Measurements from ENCODE around the gene JARID2. TPM values are rescaled to one million over a fixed set of nuclear protein-coding genes. Genes with fewer than 3 reads are reported as not detected.
A peak's percentile ranks its signal among the peaks of the same experiment; 100 is the strongest.

Gene JARID2
- total and polyA plus RNA-seq, 2 of the 13 experiments (the other 11 are each of a cell fraction or from before 2014, with no cell fraction given): 7.5 to 10.3 TPM

DNA sequence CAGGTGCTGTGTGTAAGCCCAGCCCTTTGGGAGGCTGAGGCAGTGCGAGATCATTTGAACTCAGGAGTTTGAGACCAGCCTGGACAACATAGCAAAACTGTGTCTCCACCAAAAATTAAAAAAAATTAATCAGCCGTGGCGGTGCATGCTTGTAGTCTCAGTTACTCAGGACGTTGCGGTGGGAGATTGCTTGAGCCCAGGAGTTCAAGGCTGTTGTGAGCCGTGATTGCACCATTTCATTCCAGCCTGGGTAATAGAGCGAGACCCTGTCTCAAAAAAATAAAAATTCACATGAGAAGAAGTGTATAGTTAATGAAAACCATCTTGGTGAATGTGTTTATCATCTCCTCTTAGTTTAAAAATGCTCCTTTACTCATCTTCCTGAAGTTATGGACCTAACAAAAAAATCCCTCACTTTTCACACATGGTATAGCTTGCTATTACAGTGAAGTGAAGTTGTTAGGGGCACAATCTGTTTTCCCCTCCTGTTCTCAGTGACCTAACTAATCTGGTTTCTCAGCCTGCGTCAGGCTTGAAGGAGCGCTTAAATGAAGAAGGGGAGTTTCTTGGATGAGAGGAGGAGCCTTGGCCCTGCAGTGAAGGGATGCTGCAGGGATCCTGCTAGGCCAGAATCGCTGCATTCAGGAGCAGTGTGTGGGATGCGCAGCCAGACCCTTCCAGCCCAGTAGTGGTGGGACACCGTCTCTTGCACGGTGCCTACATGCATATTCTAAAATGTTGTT, 45.3 kb downstream of the JARID2 start:
- no peak for FAIRE-seq
- TF ChIP-seq DMAP1 (CRISPR knock-in tag; IDR thresholded peaks at IDR 0.05) (no peak), PAF1 (CRISPR knock-in tag; IDR thresholded peaks at IDR 0.05) (no peak)
- TF ChIP-seq, protein P1, sequence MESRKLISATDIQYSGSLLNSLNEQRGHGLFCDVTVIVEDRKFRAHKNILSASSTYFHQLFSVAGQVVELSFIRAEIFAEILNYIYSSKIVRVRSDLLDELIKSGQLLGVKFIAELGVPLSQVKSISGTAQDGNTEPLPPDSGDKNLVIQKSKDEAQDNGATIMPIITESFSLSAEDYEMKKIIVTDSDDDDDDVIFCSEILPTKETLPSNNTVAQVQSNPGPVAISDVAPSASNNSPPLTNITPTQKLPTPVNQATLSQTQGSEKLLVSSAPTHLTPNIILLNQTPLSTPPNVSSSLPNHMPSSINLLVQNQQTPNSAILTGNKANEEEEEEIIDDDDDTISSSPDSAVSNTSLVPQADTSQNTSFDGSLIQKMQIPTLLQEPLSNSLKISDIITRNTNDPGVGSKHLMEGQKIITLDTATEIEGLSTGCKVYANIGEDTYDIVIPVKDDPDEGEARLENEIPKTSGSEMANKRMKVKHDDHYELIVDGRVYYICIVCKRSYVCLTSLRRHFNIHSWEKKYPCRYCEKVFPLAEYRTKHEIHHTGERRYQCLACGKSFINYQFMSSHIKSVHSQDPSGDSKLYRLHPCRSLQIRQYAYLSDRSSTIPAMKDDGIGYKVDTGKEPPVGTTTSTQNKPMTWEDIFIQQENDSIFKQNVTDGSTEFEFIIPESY (CRISPR knock-in tag; IDR thresholded peaks at IDR 0.05): 0 out of 2 replicates have a peak, but pooled peaks have one; percentile 48
- no peaks in the 10 kb centered on the region for H3K36me3 ChIP-seq (replicated peaks in 1 of 2; ENCODE audit: control insufficient read depth in 1 of 2, insufficient read depth in 2 of 2, low read length in 2 of 2)
- H3K4me3 ChIP-seq (replicated peaks in 1 of 3; ENCODE audit: insufficient read depth in 1 of 3, low read depth in 2 of 3, low read length in 3 of 3): no peak overlapping the region
- peaks cover 50% of the 10 kb centered on the region for H3K79me2 ChIP-seq (ENCODE audit: insufficient read depth, low read length)
- no peak overlapping the region for H3K27ac ChIP-seq (ENCODE audit: extremely low read length, insufficient read depth, low read length)
- H4K20me1 ChIP-seq (ENCODE audit: insufficient read depth, low read length): peaks cover 12% of the 10 kb centered on the region; the same call in 1 of the 2 replicates
- ATAC-seq: no peak
- no peak overlapping the region for H2AFZ ChIP-seq (ENCODE audit: low read length)
- POLR2A ChIA-PET: no interaction called here
- BruUV-seq (replicated peaks): no TSS peak
- no peak for DNase-seq (ENCODE audit: low spot score)
- intact Hi-C loops (cut with micrococcal nuclease; ENCODE audit: unreplicated experiment): no loop called here
- H3K4me2 ChIP-seq (ENCODE audit: low read depth, low read length): no peak overlapping the region
- WGBS (ENCODE audit: low lambda C conversion rate): 88% methylated on average over 13 of the region's 13 CpGs
- in situ Hi-C loops (cut with HindIII; ENCODE audit: extremely low pct_ligation_motif_present, low pct_unique_long_range_greater_than_20kb): no loop called here
- H3K4me1 ChIP-seq (ENCODE audit: insufficient read depth, low read length): peaks cover 38% of the 10 kb centered on the region
- no peaks in the 10 kb centered on the region for H3K27me3 ChIP-seq (ENCODE audit: control insufficient read depth in 1 of 2, insufficient read depth in 2 of 2, low read length in 2 of 2)
- CTCF ChIA-PET (ENCODE audit: low intra/inter-chr PET ratio, low total read pairs): no interaction called here
- no peak overlapping the region for H3K9ac ChIP-seq (ENCODE audit: insufficient read depth, low read depth, low read length)
- no peaks in the 10 kb centered on the region for H3K9me3 ChIP-seq (ENCODE audit: low read length)

DNA sequence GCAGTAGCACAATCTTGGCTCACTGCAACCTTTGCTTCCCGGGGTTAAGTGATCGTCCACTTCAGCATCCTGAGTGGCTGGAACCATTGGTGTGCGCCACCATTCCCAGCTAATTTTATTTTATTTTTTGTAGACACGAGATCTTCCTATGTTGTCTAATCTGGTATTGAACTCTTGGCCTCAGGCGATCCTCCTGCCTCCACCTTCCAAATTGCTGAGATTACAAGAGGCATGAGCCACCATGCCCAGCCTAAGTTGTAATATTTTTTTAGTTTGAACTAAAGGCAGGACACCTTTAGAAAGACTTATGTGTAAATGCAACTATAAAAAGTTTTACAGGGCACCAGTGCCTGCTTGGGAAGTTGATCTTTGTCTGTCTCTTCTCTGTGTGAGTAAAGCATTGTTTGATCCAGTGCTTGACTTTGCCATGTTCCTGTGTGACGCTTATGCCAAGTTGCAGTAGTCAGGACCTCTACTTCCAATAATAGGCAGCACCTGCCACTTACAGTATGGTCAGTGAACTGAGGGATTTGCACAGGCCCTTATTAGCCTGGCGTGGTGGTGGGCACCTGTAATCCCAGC, 46.9 kb downstream of the JARID2 start:
- Histone ChIP-seq H2AFZ (ENCODE audit: low read length) (no peak overlapping the region), H4K20me1 (ENCODE audit: insufficient read depth, low read length) (peaks cover 12% of the 10 kb centered on the region; the same call in 1 of the 2 replicates), H3K4me1 (ENCODE audit: insufficient read depth, low read length) (peaks cover 38% of the 10 kb centered on the region), H3K9me3 (ENCODE audit: low read length) (no peaks in the 10 kb centered on the region), H3K79me2 (ENCODE audit: insufficient read depth, low read length) (peaks cover 57% of the 10 kb centered on the region), H3K4me3 (replicated peaks in 1 of 3; ENCODE audit: insufficient read depth in 1 of 3, low read depth in 2 of 3, low read length in 3 of 3) (no peak overlapping the region), H3K4me2 (ENCODE audit: low read depth, low read length) (no peak overlapping the region), H3K27me3 (ENCODE audit: control insufficient read depth in 1 of 2, insufficient read depth in 2 of 2, low read length in 2 of 2) (no peaks in the 10 kb centered on the region), H3K9ac (ENCODE audit: insufficient read depth, low read depth, low read length) (no peak overlapping the region), H3K36me3 (replicated peaks in 1 of 2; ENCODE audit: control insufficient read depth in 1 of 2, insufficient read depth in 2 of 2, low read length in 2 of 2) (no peaks in the 10 kb centered on the region), H3K27ac (ENCODE audit: extremely low read length, insufficient read depth, low read length) (no peak overlapping the region)
- FAIRE-seq (no peak), DNase-seq (ENCODE audit: low spot score) (no peak), ATAC-seq (no peak)
- POLR2A ChIA-PET: no interaction called here
- intact Hi-C loops (cut with micrococcal nuclease; ENCODE audit: unreplicated experiment): no loop called here
- in situ Hi-C loops (cut with HindIII; ENCODE audit: extremely low pct_ligation_motif_present, low pct_unique_long_range_greater_than_20kb): no loop called here
- 97% methylated on average over 7 of the region's 7 CpGs for WGBS (ENCODE audit: low lambda C conversion rate)
- no TSS peak for BruUV-seq (replicated peaks)
- CTCF ChIA-PET (ENCODE audit: low intra/inter-chr PET ratio, low total read pairs): no interaction called here
- TF ChIP-seq JUND (CRISPR knock-in tag; IDR thresholded peaks at IDR 0.05): no peak
- no peak for TF ChIP-seq ZNF20 (CRISPR knock-in tag; IDR thresholded peaks at IDR 0.05)
- TF ChIP-seq ZNF253 (CRISPR knock-in tag; IDR thresholded peaks at IDR 0.05; ENCODE audit: borderline replicate concordance): no peak
- TF ChIP-seq ZNF501 (CRISPR knock-in tag; IDR thresholded peaks at IDR 0.05): no peak
- no peak for TF ChIP-seq ARNTL (CRISPR knock-in tag; IDR thresholded peaks at IDR 0.05)
- no peak for TF ChIP-seq ZBTB42 (CRISPR knock-in tag; IDR thresholded peaks at IDR 0.05)
- TF ChIP-seq, protein P2, sequence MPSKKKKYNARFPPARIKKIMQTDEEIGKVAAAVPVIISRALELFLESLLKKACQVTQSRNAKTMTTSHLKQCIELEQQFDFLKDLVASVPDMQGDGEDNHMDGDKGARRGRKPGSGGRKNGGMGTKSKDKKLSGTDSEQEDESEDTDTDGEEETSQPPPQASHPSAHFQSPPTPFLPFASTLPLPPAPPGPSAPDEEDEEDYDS (CRISPR knock-in tag; IDR thresholded peaks at IDR 0.05): no peak
- no peak for TF ChIP-seq ZFYVE20 (CRISPR knock-in tag; IDR thresholded peaks at IDR 0.05; ENCODE audit: borderline replicate concordance, low read depth)
- no peak for TF ChIP-seq ZNF660 (CRISPR knock-in tag; IDR thresholded peaks at IDR 0.05; ENCODE audit: borderline replicate concordance, low read depth)
- TF ChIP-seq HDAC6 (IDR thresholded peaks at IDR 0.05; ENCODE audit: low read depth, low read length): no peak
- TF ChIP-seq ZNF431 (CRISPR knock-in tag; IDR thresholded peaks at IDR 0.05; ENCODE audit: borderline replicate concordance, low read depth): no peak
- TF ChIP-seq EP300 (IDR thresholded peaks at IDR 0.05; ENCODE audit: low read depth in 2 of 2, low read length in 2 of 2): no peak
- TF ChIP-seq EP300 (CRISPR knock-in tag; IDR thresholded peaks at IDR 0.05; ENCODE audit: borderline replicate concordance): no peak
- TF ChIP-seq NFE2L2 (IDR thresholded peaks at IDR 0.05; ENCODE audit: low read length): no peak

All from HepG2 (cell line).